ENCODE measurements around the gene PPP2R2D. TPM values are rescaled to one million over a fixed set of nuclear protein-coding genes. Genes with fewer than 3 reads are reported as not detected.
"Not testable (repeated sequence)": the region's sequence is repeated elsewhere in the genome, so short reads cannot be mapped to it uniquely, and the experiment has no call there.

PPP2R2D gene
- total RNA-seq, 4 donors from 2014 or later, result 23.9 to 48.6 (median 36.7) TPM

DNA sequence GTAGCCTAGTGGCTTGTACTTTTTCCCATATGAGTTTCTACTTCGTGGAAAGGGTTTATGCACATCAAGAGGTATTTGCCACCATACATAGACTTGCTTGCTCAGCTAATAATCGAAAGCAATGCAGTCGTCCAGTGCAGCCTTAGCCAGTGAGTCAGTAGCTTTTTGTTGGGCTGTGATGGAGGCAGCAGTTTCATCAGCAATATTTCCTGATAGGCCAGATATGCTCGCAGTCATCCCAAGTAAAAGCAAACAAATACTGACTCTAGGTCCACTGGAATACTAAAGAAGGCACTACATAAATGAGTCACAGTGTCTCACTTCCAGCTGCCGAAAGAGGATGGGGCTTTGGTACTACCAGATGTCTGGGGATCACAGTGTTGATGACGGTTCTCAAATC is 83.0 kb downstream of the PPP2R2D start:
- intact Hi-C loops (cut with DNase I; ENCODE audit: low total_unique reads), result loop anchor here (10.0 kb wide), 1 partner anchor 79 kb away; the partner anchor contains the start of gene PPP2R2D
- no peak for DNase-seq (ENCODE audit: low spot score in 2 of 2)
- no peak overlapping the region for H3K4me3 ChIP-seq (ENCODE audit: low read depth, poor library complexity, severe bottlenecking)
- TF ChIP-seq CTCF (IDR thresholded peaks at IDR 0.05), result no peak
- no peak for TF ChIP-seq POLR2A (IDR thresholded peaks at IDR 0.05)
- WGBS, 2 donors, result 71 to 76% methylated on average over 6 of the region's 6 CpGs

DNA sequence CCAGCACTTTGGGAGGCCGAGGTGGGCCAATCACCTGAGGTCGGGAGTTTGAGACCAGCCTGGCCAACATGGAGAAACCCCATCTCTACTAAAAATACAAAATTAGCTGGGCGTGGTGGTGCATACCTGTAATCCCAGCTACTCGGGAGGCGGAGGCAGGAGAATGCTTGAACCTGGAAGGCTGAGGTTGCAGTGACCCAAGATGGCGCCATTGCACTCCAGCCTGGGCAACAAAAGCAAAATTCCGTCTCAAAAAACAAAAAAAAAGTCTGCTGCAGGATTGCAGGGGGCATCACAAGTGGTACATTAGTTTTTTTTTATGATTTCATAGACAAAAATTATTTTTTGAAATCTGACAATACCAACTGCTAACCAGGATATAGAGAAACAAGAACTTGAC is 86.0 kb downstream of the PPP2R2D start:
- intact Hi-C loops (cut with DNase I; ENCODE audit: low total_unique reads), result loop anchor here (10.0 kb wide), 1 partner anchor 82 kb away; the partner anchor contains the start of gene PPP2R2D
- DNase-seq (ENCODE audit: low spot score in 2 of 2); H3K4me3 ChIP-seq (ENCODE audit: low read depth, poor library complexity, severe bottlenecking): not testable (repeated sequence)
- 96 to 98% methylated on average over 7 of the region's 7 CpGs for WGBS, 2 donors

GRCh38 chr10:131987301-131987700 is 86.5 kb downstream of the PPP2R2D start:
- intact Hi-C loops (cut with DNase I; ENCODE audit: low total_unique reads), result loop anchor here (10.0 kb wide), 1 partner anchor 82 kb away; the partner anchor contains the start of gene PPP2R2D
- whole genome bisulfite sequencing, 2 donors, result 95 to 97% methylated on average over 4 to 5 of the region's 5 CpGs

GRCh38 chr10:131987786-131988185 is 87.0 kb downstream of the PPP2R2D start:
- WGBS, 2 donors, result 91 to 99% methylated on average over 3 of the region's 3 CpGs
- not testable (repeated sequence) for DNase-seq (ENCODE audit: low spot score in 2 of 2); H3K4me3 ChIP-seq (ENCODE audit: low read depth, poor library complexity, severe bottlenecking)
- intact Hi-C loops (cut with DNase I; ENCODE audit: low total_unique reads), result loop anchor here (10.0 kb wide), 1 partner anchor 83 kb away; the partner anchor contains the start of gene PPP2R2D

More at GRCh38 chr10:131987301-131987700, 86.5 kb downstream of the PPP2R2D start:
- not testable (repeated sequence) for DNase-seq (ENCODE audit: low spot score in 2 of 2); H3K4me3 ChIP-seq (ENCODE audit: low read depth, poor library complexity, severe bottlenecking)

DNA sequence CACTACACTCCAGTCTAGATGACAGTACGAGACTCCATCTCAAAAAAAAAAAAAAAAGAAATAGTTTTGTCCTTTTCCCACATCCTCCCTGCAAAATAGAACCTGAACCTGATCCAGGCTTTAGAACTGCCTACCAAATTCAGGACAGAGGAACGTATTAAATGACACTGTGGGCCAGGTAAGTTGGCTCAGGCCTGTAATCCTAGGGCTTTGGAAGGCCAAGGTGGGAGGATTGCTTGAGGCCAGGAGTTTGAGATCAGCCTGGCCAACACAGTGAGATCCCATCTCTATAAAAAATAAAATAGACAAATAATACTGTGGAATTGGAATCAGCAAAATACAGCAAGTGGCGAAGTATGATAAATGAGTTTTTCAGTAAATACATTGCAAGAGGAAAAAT is 90.9 kb downstream of the PPP2R2D start:
- no peak overlapping the region for H3K4me3 ChIP-seq (ENCODE audit: low read depth, poor library complexity, severe bottlenecking)
- DNase-seq (ENCODE audit: low spot score in 2 of 2), result no peak
- no peak for TF ChIP-seq POLR2A (IDR thresholded peaks at IDR 0.05)
- TF ChIP-seq CTCF (IDR thresholded peaks at IDR 0.05), result no peak
- intact Hi-C loops (cut with DNase I; ENCODE audit: low total_unique reads), result no loop called here
- 88 to 90% methylated on average over 3 of the region's 3 CpGs for WGBS, 2 donors

- intact Hi-C loops (cut with DNase I; ENCODE audit: low total_unique reads), result no loop called here
- TF ChIP-seq POLR2A (IDR thresholded peaks at IDR 0.05), result no peak
- TF ChIP-seq CTCF (IDR thresholded peaks at IDR 0.05), result no peak
- H3K4me3 ChIP-seq (ENCODE audit: low read depth, poor library complexity, severe bottlenecking), result no peak overlapping the region
These were observed 92.5 kb downstream of the PPP2R2D start for GRCh38 chr10:131993275-131993674.

DNA sequence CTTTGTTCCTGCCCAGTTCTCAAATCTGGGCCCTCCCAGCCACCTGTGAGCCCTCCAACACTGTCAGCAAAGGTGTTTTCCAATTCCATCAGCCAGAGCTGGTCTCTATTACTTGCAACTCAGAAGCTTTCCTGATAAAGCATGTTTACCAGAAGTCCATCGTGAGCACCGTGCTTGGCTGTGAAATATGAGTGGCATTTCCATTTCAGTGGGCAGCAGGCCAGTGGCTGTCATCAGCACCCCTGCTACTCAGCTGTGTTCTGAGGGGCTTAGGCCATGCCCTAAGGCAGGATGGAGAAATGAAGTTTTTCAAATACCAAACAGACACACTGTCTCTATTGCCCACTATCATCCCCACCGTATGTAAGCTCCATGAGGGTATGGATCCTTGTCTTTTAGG is 93.6 kb downstream of the PPP2R2D start:
- H3K4me3 ChIP-seq (ENCODE audit: low read depth, poor library complexity, severe bottlenecking), result no peak overlapping the region
- 68 to 90% methylated on average over 3 of the region's 3 CpGs for WGBS, 2 donors
- TF ChIP-seq POLR2A (IDR thresholded peaks at IDR 0.05), result no peak
- no peak for TF ChIP-seq CTCF (IDR thresholded peaks at IDR 0.05)
- intact Hi-C loops (cut with DNase I; ENCODE audit: low total_unique reads), result no loop called here
- no peak for DNase-seq (ENCODE audit: low spot score in 2 of 2)

More at GRCh38 chr10:131993275-131993674, 92.5 kb downstream of the PPP2R2D start:
- WGBS, 2 donors, result 63 to 80% methylated on average over 14 of the region's 14 CpGs
- no peak for DNase-seq (ENCODE audit: low spot score in 2 of 2)

Data from lower leg skin (tissue), 4 donors.